Activated effector memory CD4-positive, alpha-beta T cell treated with Interleukin-2 at 50 U/mL for 16 hours (primary cell): ENCODE measurements around the gene CDC27.
"Not testable (repeated sequence)": the region's sequence is repeated elsewhere in the genome, so short reads cannot be mapped to it uniquely, and the experiment has no call there.

ENCODE experiments used
- DNase-seq: peaks from one replicate; pipeline ENCODE4 v3.0.0-alpha.2; 2020

CDC27 gene

GRCh38 chr17:47120521-47121095, 68.5 kb downstream of the CDC27 start:
- no peak for DNase-seq

DNA sequence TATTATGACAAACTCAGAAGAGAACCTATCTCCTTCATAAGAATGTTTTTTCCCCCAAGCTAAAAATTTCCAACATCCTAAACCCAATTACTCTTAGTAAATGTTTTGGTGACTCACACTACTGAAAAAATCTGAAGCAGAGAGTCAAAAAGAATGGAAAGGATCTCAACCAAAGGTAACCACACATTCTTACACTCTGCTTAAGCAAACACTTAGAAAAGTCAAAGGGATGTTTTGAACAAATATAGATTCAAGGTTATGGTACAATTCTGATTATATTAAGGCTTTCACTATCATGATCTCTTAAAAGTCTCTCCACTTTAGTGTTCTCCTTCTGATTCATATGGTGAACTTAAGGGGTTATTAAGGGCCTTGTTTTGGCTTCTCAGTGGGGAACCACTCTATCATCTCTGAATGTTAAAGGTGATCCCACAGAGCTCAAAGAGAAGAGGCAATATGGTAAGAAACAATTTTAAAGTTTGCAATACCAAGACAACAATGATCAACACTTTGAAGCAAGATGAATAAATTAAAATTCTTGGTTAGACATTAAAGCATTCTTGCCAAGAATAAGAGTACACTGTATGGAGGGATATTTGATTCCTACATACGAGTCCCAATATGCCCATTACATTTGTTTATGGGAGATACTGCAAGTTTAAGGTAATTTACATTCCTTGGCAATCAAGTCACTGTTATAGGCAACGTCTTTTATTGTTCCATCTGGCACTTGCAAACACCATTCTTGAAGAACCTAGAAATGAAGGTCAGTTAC, 69.2 kb downstream of the CDC27 start:
- no peak for DNase-seq

- no peak for DNase-seq
Measured at GRCh38 chr17:47117386-47117785, 71.7 kb downstream of the CDC27 start.

GRCh38 chr17:47106130-47106529, 83.0 kb downstream of the CDC27 start:
- DNase-seq: no peak

GRCh38 chr17:47105246-47105645, 83.8 kb downstream of the CDC27 start:
- DNase-seq: not testable (repeated sequence)

GRCh38 chr17:47102914-47103313, 86.2 kb downstream of the CDC27 start:
- DNase-seq: no peak

GRCh38 chr17:47099987-47100711, 88.9 kb downstream of the CDC27 start:
- peak; percentile 88 for DNase-seq

- no peak for DNase-seq
Measured at GRCh38 chr17:47099451-47099986, 89.6 kb downstream of the CDC27 start.

DNA sequence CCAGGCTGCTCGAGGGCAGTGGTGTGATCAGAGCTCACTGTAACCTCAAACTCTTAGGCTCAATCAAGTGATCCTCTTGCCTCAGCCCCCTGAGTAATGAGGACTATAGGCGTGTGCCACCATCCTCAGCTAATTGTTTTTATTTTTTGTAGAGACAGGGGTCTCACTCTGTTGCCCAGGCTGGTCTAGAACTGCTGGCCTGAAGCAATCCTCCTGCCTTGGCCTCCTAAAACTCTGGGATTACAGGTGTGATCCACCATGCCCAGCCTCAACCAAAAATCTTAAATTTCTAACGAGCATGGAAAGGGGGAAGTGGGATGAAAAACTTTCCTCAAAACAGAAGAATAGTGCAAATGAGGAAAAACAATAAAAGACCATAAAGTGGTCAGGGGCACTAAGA, 92.8 kb downstream of the CDC27 start:
- DNase-seq: no peak

DNA sequence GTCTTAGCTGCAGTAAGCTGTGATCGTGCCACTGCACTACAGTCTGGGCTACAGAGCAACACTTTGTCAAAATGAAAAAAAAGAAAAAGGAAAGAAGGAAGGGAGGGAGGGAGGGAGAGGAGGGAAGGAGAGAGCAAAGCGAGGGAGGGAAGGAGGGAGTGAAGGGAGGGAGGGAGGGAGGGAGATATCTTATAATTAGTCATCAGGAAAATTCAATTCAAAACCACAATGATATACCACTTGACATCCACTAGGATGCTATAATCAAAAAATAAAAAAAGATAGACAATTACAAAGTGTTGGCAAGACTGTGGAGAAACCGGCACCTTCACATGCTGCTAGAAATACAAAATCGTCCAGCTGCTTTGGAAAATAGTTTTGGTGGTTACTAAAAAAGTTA, 93.8 kb downstream of the CDC27 start:
- no peak for DNase-seq

- DNase-seq: no peak
Measured at GRCh38 chr17:47087093-47087492, 102.0 kb downstream of the CDC27 start.

DNA sequence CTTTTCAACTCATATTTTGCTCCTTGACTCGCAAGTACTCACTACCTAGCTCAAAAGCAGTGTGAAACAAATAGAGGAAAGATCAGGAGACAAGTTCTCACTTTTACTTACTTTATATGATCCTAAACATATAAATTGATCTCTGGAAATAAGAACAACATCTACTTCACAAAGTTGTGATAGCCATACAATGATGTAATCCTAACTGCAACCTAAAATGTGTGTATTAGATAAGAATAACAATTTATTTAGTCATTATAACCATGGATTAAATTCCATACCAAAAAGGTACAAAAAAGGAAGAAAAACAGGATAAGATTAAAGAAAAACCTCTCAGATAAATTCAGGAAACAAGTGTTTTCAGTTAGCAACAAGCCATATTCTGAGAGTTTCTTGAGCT, 103.4 kb downstream of the CDC27 start:
- DNase-seq: no peak

GRCh38 chr17:47078801-47079200, 110.3 kb downstream of the CDC27 start:
- DNase-seq: no peak

GRCh38 chr17:47077576-47077975, 111.5 kb downstream of the CDC27 start:
- no peak for DNase-seq

- DNase-seq: no peak
Measured at GRCh38 chr17:47076171-47076570, 112.9 kb downstream of the CDC27 start.

GRCh38 chr17:47074361-47074760, 114.7 kb downstream of the CDC27 start:
- not testable (repeated sequence) for DNase-seq

DNA sequence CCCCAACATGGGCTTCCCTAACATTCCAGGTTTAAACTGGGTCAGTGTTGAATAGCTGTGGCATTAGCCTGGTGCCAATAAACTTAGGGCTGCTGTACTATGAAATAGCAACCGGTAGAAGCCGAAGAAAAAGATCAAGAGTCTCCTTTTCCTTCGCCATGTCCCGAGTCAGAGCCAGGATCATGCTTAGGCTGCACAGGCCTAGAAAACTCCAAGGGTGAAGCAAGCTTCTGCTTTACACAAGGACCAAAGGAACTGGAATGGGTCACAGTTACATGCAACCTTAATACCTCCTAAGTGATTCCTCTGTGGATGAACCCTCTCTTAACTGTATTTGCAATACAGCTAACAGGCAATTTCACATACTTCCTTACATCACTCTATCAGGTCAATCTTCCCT, 115.5 kb downstream of the CDC27 start:
- DNase-seq: not testable (repeated sequence)

DNA sequence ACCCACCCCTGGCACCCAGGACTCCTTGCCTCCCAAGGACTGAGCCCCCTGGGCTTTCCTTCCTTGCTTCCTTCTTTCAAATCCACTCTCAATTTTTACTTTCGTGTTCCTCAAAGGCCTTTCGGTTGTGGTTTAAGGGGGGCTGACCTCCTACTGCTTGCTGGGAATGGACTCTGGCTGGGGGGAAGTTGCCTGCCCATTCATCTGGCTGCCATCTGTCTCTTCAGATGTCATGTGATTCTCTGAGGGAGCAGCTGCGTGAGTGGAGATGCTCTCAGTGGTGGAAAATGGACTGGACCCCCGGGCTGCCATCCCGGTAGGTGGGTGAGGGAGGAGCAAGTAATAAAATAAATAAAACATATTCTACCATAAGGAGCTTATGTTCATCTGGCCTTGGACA, 116.2 kb downstream of the CDC27 start:
- no peak for DNase-seq

DNA sequence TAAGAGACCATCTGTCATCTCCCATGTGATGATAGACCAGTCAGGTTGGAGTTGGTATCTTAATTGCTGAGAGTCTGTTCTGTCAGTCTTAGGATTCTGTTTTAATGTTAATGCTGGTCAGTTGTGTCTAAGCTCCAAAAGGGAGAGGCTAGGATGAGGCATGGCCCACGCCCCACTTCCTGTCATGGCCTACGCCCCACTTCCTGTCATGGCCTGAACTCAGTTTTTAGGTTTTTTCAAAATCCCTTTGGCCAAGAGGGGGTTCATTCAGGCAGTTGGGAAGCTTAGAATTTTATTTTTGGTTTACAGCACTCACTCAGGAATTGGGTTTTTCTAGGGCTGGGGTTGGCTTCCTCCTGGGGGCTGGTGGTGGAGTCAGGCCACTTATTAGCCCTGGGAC, 117.9 kb downstream of the CDC27 start:
- not testable (repeated sequence) for DNase-seq

DNA sequence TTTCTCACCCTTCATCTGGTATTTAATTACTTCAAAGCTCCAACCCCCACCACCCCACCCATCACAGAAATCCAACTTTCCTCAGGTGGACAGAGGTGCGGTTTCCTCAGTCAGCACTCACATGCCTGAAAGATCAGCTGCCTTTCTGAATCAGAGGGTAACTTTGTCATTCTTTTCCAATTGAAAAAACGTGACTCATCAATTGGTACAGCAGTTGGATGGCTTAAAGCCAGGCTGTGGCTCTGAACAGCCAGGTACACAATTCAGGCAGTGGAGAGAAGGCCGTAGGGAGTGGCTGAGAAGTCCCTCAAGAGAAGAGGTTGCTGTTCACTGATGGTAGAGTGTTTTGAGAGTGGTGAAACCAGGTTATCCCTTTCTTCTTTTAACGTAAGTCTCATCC, 118.8 kb downstream of the CDC27 start:
- DNase-seq: not testable (repeated sequence)
